H9 (cell line): Measurements from ENCODE around the gene DDTL. TPM values are rescaled to one million over a fixed set of nuclear protein-coding genes. Genes with fewer than 3 reads are reported as not detected.

ENCODE experiments used
- DNase-seq: peaks from one replicate; pipeline ENCODE4 v3.0.0-alpha.2; 2017
- H2AFZ ChIP-seq: one replicate; pipeline ENCODE4 v1.6.1; 2013; ENCODE audit warnings: mild to moderate bottlenecking, low read length, control low read depth, moderate library complexity
- H2AK5ac ChIP-seq: 2 replicates; pipeline ENCODE4 v1.6.1; 2013; ENCODE audit warnings: low read length, control low read depth, mixed read lengths; ENCODE audit not compliant: insufficient read length
- H2BK120ac ChIP-seq: one replicate; pipeline ENCODE4 v1.6.1; 2013; ENCODE audit warnings: low read depth, mild to moderate bottlenecking, low read length, control low read depth, inconsistent platforms; ENCODE audit not compliant: poor library complexity, severe bottlenecking
- H2BK12ac ChIP-seq: 2 replicates; pipeline ENCODE4 v1.6.1; 2013; ENCODE audit warnings: low read length, control low read depth, mixed read lengths, low read depth; ENCODE audit not compliant: insufficient read length
- H2BK15ac ChIP-seq: 2 replicates; pipeline ENCODE4 v1.6.1; 2013; ENCODE audit warnings: low read depth, low read length, control low read depth
- H2BK20ac ChIP-seq: one replicate; pipeline ENCODE4 v1.6.1; 2013; ENCODE audit warnings: low read depth, mild to moderate bottlenecking, low read length, control low read depth, inconsistent platforms; ENCODE audit not compliant: poor library complexity, severe bottlenecking
- H2BK5ac ChIP-seq: 2 replicates; pipeline ENCODE4 v1.6.1; 2013; ENCODE audit warnings: low read length, control low read depth, mixed read lengths; ENCODE audit not compliant: insufficient read length
- H3K14ac ChIP-seq: 2 replicates; pipeline ENCODE4 v1.6.1; 2013; ENCODE audit warnings: low read length, control low read depth; ENCODE audit not compliant: insufficient read depth
- H3K18ac ChIP-seq: 2 replicates; pipeline ENCODE4 v1.6.1; 2013; ENCODE audit warnings: low read depth, mild to moderate bottlenecking, mixed read lengths, low read length, control low read depth; ENCODE audit not compliant: insufficient read length
- H3K23ac ChIP-seq: 2 replicates; pipeline ENCODE4 v1.6.1; 2013; ENCODE audit warnings: low read length, control low read depth, mixed read lengths, low read depth; ENCODE audit not compliant: insufficient read length
- H3K23me2 ChIP-seq: 2 replicates; pipeline ENCODE4 v1.6.1; 2013; ENCODE audit warnings: low read depth, mild to moderate bottlenecking, mixed read lengths, low read length, control low read depth; ENCODE audit not compliant: insufficient read length, poor library complexity, severe bottlenecking
- H3K27ac ChIP-seq: 2 replicates; pipeline ENCODE4 v1.5.1; 2013; ENCODE audit warnings: low read length, control low read depth, mixed read lengths, low read depth; ENCODE audit not compliant: insufficient read length
- H3K27me3 ChIP-seq: 2 replicates; pipeline ENCODE4 v1.6.1; 2013; ENCODE audit warnings: low read length, control low read depth, inconsistent platforms; ENCODE audit not compliant: insufficient read depth
- H3K4ac ChIP-seq: 2 replicates; pipeline ENCODE4 v1.6.1; 2013; ENCODE audit warnings: low read depth, mild to moderate bottlenecking, control low read depth, inconsistent platforms, low read length, moderate library complexity
- H3K4me1 ChIP-seq: 2 replicates; pipeline ENCODE4 v1.6.1; 2013; ENCODE audit warnings: low read length, control low read depth, inconsistent platforms; ENCODE audit not compliant: insufficient read depth
- H3K4me2 ChIP-seq: 2 replicates; pipeline ENCODE4 v1.6.1; 2013; ENCODE audit warnings: low read length, control low read depth, mixed read lengths; ENCODE audit not compliant: insufficient read length, insufficient read depth
- H3K56ac ChIP-seq: 2 replicates; pipeline ENCODE4 v1.6.1; 2013; ENCODE audit warnings: low read depth, mild to moderate bottlenecking, mixed read lengths, low read length, control low read depth; ENCODE audit not compliant: insufficient read length
- H3K79me1 ChIP-seq: 2 replicates; pipeline ENCODE4 v1.6.1; 2013; ENCODE audit warnings: low read depth, mild to moderate bottlenecking, moderate library complexity, low read length, control low read depth, inconsistent platforms; ENCODE audit not compliant: insufficient read depth, poor library complexity, severe bottlenecking
- H3K79me2 ChIP-seq: 2 replicates; pipeline ENCODE4 v1.6.1; 2013; ENCODE audit warnings: low read length, control low read depth, inconsistent platforms; ENCODE audit not compliant: insufficient read depth
- H3K9ac ChIP-seq: 2 replicates; pipeline ENCODE4 v1.6.1; 2013; ENCODE audit warnings: low read length, control low read depth, mixed read lengths; ENCODE audit not compliant: insufficient read length; ENCODE audit errors: extremely low read depth
- H3K9me3 ChIP-seq: one replicate; pipeline ENCODE4 v1.6.1; 2013; ENCODE audit warnings: low read depth, low read length, inconsistent platforms; ENCODE audit not compliant: control insufficient read depth
- H3T11ph ChIP-seq: one replicate; pipeline ENCODE4 v1.6.1; 2013; ENCODE audit warnings: mild to moderate bottlenecking, low read length, control low read depth, inconsistent platforms
- H4K20me1 ChIP-seq: one replicate; pipeline ENCODE4 v1.6.1; 2013; ENCODE audit not compliant: control insufficient read depth, insufficient read length, insufficient read depth
- H4K5ac ChIP-seq: 2 replicates; pipeline ENCODE4 v1.6.1; 2013; ENCODE audit warnings: low read depth, mild to moderate bottlenecking, mixed read lengths, low read length, control low read depth; ENCODE audit not compliant: insufficient read length
- H4K8ac ChIP-seq: replicated peaks from 2 replicates; pipeline ENCODE4 v1.6.1; 2013; ENCODE audit warnings: low read length, control low read depth, mixed read lengths, low read depth; ENCODE audit not compliant: insufficient read length
- H4K91ac ChIP-seq: 2 replicates; pipeline ENCODE4 v1.6.1; 2013; ENCODE audit warnings: low read depth, mild to moderate bottlenecking, moderate library complexity, mixed read lengths, low read length, control low read depth; ENCODE audit not compliant: insufficient read length
- H3K27ac Mint-ChIP-seq, 3 experiments: 2 replicates in 2 of 3; 3 replicates in 1 of 3; pipeline ENCODE4 v1.8.0; 2020 to 2021; ENCODE audit warnings: mixed read lengths in 3 of 3, mild to moderate bottlenecking in 1 of 3, moderate library complexity in 1 of 3
- H3K27me3 Mint-ChIP-seq: 2 replicates; pipeline ENCODE4 v1.8.0; 2021; ENCODE audit warnings: low read depth, mild to moderate bottlenecking, moderate library complexity, mixed read lengths
- H3K36me3 Mint-ChIP-seq, 3 experiments: 2 replicates in 2 of 3; 3 replicates in 1 of 3; pipeline ENCODE4 v1.8.0; 2020 to 2021; ENCODE audit warnings: low read depth in 3 of 3, mixed read lengths in 3 of 3; ENCODE audit not compliant: insufficient read depth in 1 of 3
- H3K4me1 Mint-ChIP-seq, 2 experiments: 2 replicates each; pipeline ENCODE4 v1.8.0; 2020; ENCODE audit warnings: mixed read lengths in 2 of 2
- H3K4me3 Mint-ChIP-seq, 2 experiments: 2 replicates in 1 of 2; 3 replicates in 1 of 2; pipeline ENCODE4 v1.8.0; 2020 to 2021; ENCODE audit warnings: mild to moderate bottlenecking in 2 of 2, mixed read lengths in 2 of 2, moderate library complexity in 1 of 2
- H3K9me3 Mint-ChIP-seq, 2 experiments: 2 replicates in 1 of 2; 3 replicates in 1 of 2; pipeline ENCODE4 v1.8.0; 2020; ENCODE audit warnings: mild to moderate bottlenecking in 2 of 2, mixed read lengths in 2 of 2, moderate library complexity in 1 of 2
- CTCF ChIP-seq: fragments of 200-600 bp; sonication (generic); conservative IDR thresholded peaks from 3 replicates; pipeline ENCODE4 v1.8.0; 2021; ENCODE audit warnings: antibody characterized with exemption, mild to moderate bottlenecking
- WGBS: extraction: QIAGEN DNeasy Blood & Tissue Kit; methylation state at CpG from one replicate; pipeline ENCODE4 v1.1.7; 2013; ENCODE audit warnings: missing lambda C conversion rate, low lambda C conversion rate, mixed read lengths; ENCODE audit not compliant: insufficient read length; ENCODE audit errors: extremely low coverage; 5-methylcytosine and 5-hydroxymethylcytosine counted together
- total RNA-seq: library from RNA; stranded (reverse); gene quantifications from 2 replicates; pipeline ENCODE4 v1.2.1, GENCODE V29; 2021

The DDTL gene
- total RNA-seq, 1 experiment from 2014 or later = not detected

- no peak overlapping the region for H3K56ac ChIP-seq
- Mint-ChIP-seq H3K4me3 (no peak overlapping the region), H3K4me1 (peaks cover 5 to 17% of the 10 kb centered on the region in 2 experiments), H3K27ac (no peak overlapping the region; a peak in 1 of 7 replicates), H3K36me3 (no peaks in the 10 kb centered on the region; a peak in 1 of 7 replicates), H3K9me3 (peaks cover 0 to 4% of the 10 kb centered on the region in 2 experiments; a peak in 2 of 5 replicates), H3K27me3 (peaks cover 6% of the 10 kb centered on the region)
- no peak for DNase-seq
- H3K79me2 ChIP-seq = peaks cover 2% of the 10 kb centered on the region; the same call in 1 of the 2 replicates
- no peak overlapping the region for H3K18ac ChIP-seq
- H2BK20ac ChIP-seq = no peak overlapping the region
- no peak overlapping the region for H2BK5ac ChIP-seq
- no peaks in the 10 kb centered on the region; the same call in 1 of the 2 replicates for H3K27me3 ChIP-seq
- H3K9me3 ChIP-seq = no peaks in the 10 kb centered on the region
- no peak overlapping the region for H4K8ac ChIP-seq
- H2BK15ac ChIP-seq = no peak overlapping the region
- no peak overlapping the region for H2BK12ac ChIP-seq
- no peak overlapping the region for H3K4ac ChIP-seq
- H3K79me1 ChIP-seq = no peaks in the 10 kb centered on the region
- H3K23me2 ChIP-seq = peaks cover 5% of the 10 kb centered on the region
- H4K5ac ChIP-seq = no peak overlapping the region
- no peak overlapping the region for H3K27ac ChIP-seq
- no peak overlapping the region for H3K14ac ChIP-seq
- H3T11ph ChIP-seq = no peak overlapping the region
- H4K91ac ChIP-seq = no peak overlapping the region
- H2AFZ ChIP-seq = no peak overlapping the region
- H4K20me1 ChIP-seq = peaks cover 2% of the 10 kb centered on the region
- H3K9ac ChIP-seq = no peak overlapping the region
- H2AK5ac ChIP-seq = no peak overlapping the region
- no CpG with 5 or more reads among the region's 8 CpGs for WGBS
- no peak for TF ChIP-seq CTCF
- H3K4me1 ChIP-seq = no peaks in the 10 kb centered on the region; the same call in 1 of the 2 replicates
- H2BK120ac ChIP-seq = no peak overlapping the region
- no peak overlapping the region for H3K23ac ChIP-seq
- no peak overlapping the region for H3K4me2 ChIP-seq
Measured at GRCh38 chr22:24007253-24008021, 40.7 kb downstream of the DDTL start.
